Panc1 (cell line): Measurements from ENCODE around the gene CABCOCO1. TPM values are rescaled to one million over a fixed set of nuclear protein-coding genes. Genes with fewer than 3 reads are reported as not detected.

Experiments used
- ATAC-seq: fragments of 200-7000 bp; cut with Tn5 transposase; 2 replicates; pipeline ENCODE4 v1.9.1; 2020; ENCODE audit warnings: mild to moderate bottlenecking, moderate library complexity
- BruUV-seq: library from RNA; stranded (reverse); fragments of 400-500 nt; replicated peaks from 2 replicates; lab custom pipeline; 2021; lab: Mats Ljungman, UMichigan
- CTCF ChIA-PET: fragments of 300-600 bp; sonication (Branson Sonifier 250); formaldehyde crosslinking; loops from one replicate; lab custom pipeline; 2022; ENCODE audit warnings: antibody characterized with exemption; lab: Charles Lee
- POLR2A ChIA-PET: fragments of 300-600 bp; sonication (Branson Sonifier 250); formaldehyde crosslinking; loops from one replicate; lab custom pipeline; 2022; ENCODE audit warnings: antibody characterized with exemption; lab: Charles Lee
- DNase-seq: peaks from one replicate; pipeline ENCODE4 v3.0.0-alpha.2; 2010; ENCODE audit warnings: low read depth, low spot score
- H3K27ac ChIP-seq: 2 replicates; pipeline ENCODE4 v1.5.1; 2011; ENCODE audit warnings: mild to moderate bottlenecking, low read length, inconsistent platforms
- H3K27me3 ChIP-seq: fragments of 200-500 bp; sonication (Bioruptor generic); 2 replicates; pipeline ENCODE4 v1.6.0; 2014; ENCODE audit warnings: low read length, inconsistent platforms; ENCODE audit not compliant: control insufficient read depth, insufficient read depth
- H3K36me3 ChIP-seq: fragments of 200-500 bp; sonication (Bioruptor generic); 2 replicates; pipeline ENCODE4 v1.5.1; 2014; ENCODE audit warnings: inconsistent platforms, mild to moderate bottlenecking, low read length, moderate library complexity; ENCODE audit not compliant: control insufficient read depth, insufficient read depth
- H3K4me1 ChIP-seq: 2 replicates; pipeline ENCODE4 v1.5.1; 2011; ENCODE audit warnings: inconsistent platforms, mild to moderate bottlenecking, low read length, moderate library complexity; ENCODE audit not compliant: control insufficient read depth, insufficient read depth
- H3K4me3 ChIP-seq, 2 experiments: 2 replicates each; pipeline ENCODE4 v1.5.1; 2011 to 2012; ENCODE audit warnings: low read depth in 2 of 2, low read length in 2 of 2, mild to moderate bottlenecking in 2 of 2, inconsistent platforms in 1 of 2, moderate library complexity in 1 of 2
- H3K9me3 ChIP-seq: fragments of 200-500 bp; sonication (Bioruptor generic); 2 replicates; pipeline ENCODE4 v1.5.1; 2014; ENCODE audit warnings: low read depth, mild to moderate bottlenecking, inconsistent platforms, low read length, moderate library complexity; ENCODE audit not compliant: control insufficient read depth, insufficient read depth
- CTCF ChIP-seq: fragments of 450-650 bp; IDR thresholded peaks from 2 replicates; pipeline ENCODE4 v1.5.1; 2017; ENCODE audit warnings: mild to moderate bottlenecking
- POLR2AphosphoS5 ChIP-seq: IDR thresholded peaks from 2 replicates; pipeline ENCODE4 v1.6.1; 2012; ENCODE audit warnings: mild to moderate bottlenecking, low read depth, low read length, moderate library complexity
- REST ChIP-seq, 2 experiments: IDR thresholded peaks; 2 replicates each; pipeline ENCODE4 v1.6.1; 2011 to 2012; ENCODE audit warnings: low read depth in 2 of 2, control low read depth in 1 of 2, low read length in 1 of 2, mild to moderate bottlenecking in 1 of 2, moderate library complexity in 1 of 2; ENCODE audit not compliant: insufficient read depth in 1 of 2
- SIN3A ChIP-seq: IDR thresholded peaks from 2 replicates; pipeline ENCODE4 v1.6.1; 2012; ENCODE audit warnings: low read depth, mild to moderate bottlenecking, low read length, moderate library complexity, borderline replicate concordance; ENCODE audit not compliant: insufficient read depth
- TCF7L2 ChIP-seq: IDR thresholded peaks from 2 replicates; pipeline ENCODE4 v1.6.1; 2011; ENCODE audit warnings: mild to moderate bottlenecking, low read depth, low read length, inconsistent platforms
- in situ Hi-C: cut with HindIII; loops from 2 replicates; pipeline ENCODE4 v1.10.0; 2016; ENCODE audit warnings: low sequenced_read_pairs, low pct_unique_long_range_greater_than_20kb
- intact Hi-C: fragments of 100-400 bp; cut with micrococcal nuclease; formaldehyde crosslinking; loops from one replicate; pipeline ENCODE4 v1.10.0; 2022; ENCODE audit not compliant: unreplicated experiment
- total RNA-seq: library from RNA; stranded (reverse); gene quantifications from one replicate; pipeline ENCODE4 v1.2.1, GENCODE V29; 2021; ENCODE audit not compliant: unreplicated experiment

The CABCOCO1 gene
- total RNA-seq, 1 experiment from 2014 or later, result 4.0 TPM

- ChIA-PET CTCF (interaction anchor here (0.7 to 1.2 kb wide), 2 partner anchors 148 to 918 kb away, joined by 5 read pairs; no protein-coding TSS in a partner anchor), POLR2A (no interaction called here)
- BruUV-seq, result no TSS peak
- Histone ChIP-seq H3K4me1 (peaks cover 21% of the 10 kb centered on the region), H3K36me3 (no peaks in the 10 kb centered on the region), H3K27ac (peak overlapping the region; percentile 94), H3K4me3 (no peak overlapping the region), H3K27me3 (no peaks in the 10 kb centered on the region), H3K9me3 (no peaks in the 10 kb centered on the region)
- intact Hi-C loops (no loop called here), in situ Hi-C loops (no loop called here)
- ATAC-seq, result no peak
- TF ChIP-seq CTCF (no peak), TCF7L2 (no peak), REST (IDR thresholded peaks at IDR 0.05; ENCODE audit: insufficient read depth in 1 of 2, low read depth in 2 of 2, low read length in 1 of 2) (no peak), POLR2AphosphoS5 (no peak), SIN3A (no peak)
- no peak for DNase-seq
These were observed 86.6 kb downstream of the CABCOCO1 start for GRCh38 chr10:61749291-61749690.

GRCh38 chr10:61750943-61751471, 88.3 kb downstream of the CABCOCO1 start:
- CTCF ChIA-PET, result interaction anchor here (0.6 to 1.3 kb wide), 10 partner anchors 9 to 514 kb away, joined by 3 to 15 read pairs (median 7); no protein-coding TSS in a partner anchor
- no TSS peak for BruUV-seq
- POLR2A ChIA-PET, result interaction anchor here (0.6 kb wide), 1 partner anchor 153 kb away, joined by 10 read pairs; no protein-coding TSS in a partner anchor
- in situ Hi-C loops (no loop called here), intact Hi-C loops (loop anchor here (5.0 kb wide), 1 partner anchor 146 kb away; no protein-coding TSS in a partner anchor)
- no peak overlapping the region for H3K4me3 ChIP-seq
- DNase-seq (no peak), ATAC-seq (peak; percentile 85)
- no peaks in the 10 kb centered on the region for H3K27me3 ChIP-seq
- H3K9me3 ChIP-seq, result no peaks in the 10 kb centered on the region
- peaks cover 37% of the 10 kb centered on the region for H3K4me1 ChIP-seq
- no peaks in the 10 kb centered on the region for H3K36me3 ChIP-seq
- peak; percentile 85 for TF ChIP-seq CTCF
- TF ChIP-seq SIN3A, result no peak
- peak overlapping the region; percentile 94 for H3K27ac ChIP-seq
